H1 (cell line): ENCODE results near the gene PRKCH. TPM values are rescaled to one million over a fixed set of nuclear protein-coding genes. Genes with fewer than 3 reads are reported as not detected.

Experiments
- ASH2L ChIP-seq: fragments of 200-600, 300-600 bp; sonication (generic); IDR thresholded peaks from one replicate; pipeline ENCODE4 v1.7.1; 2017; ENCODE audit warnings: low read length
- BCL11A ChIP-seq, 2 experiments: IDR thresholded peaks; one replicate each; pipeline ENCODE4 v1.6.1; 2011; ENCODE audit warnings: low read depth in 2 of 2, low read length in 2 of 2, mild to moderate bottlenecking in 2 of 2
- CHD1 ChIP-seq: IDR thresholded peaks from 2 replicates; pipeline ENCODE4 v1.6.1; 2012; ENCODE audit warnings: low read depth, low read length, improper control_type of control experiment
- CHD7 ChIP-seq: fragments of 300-600 bp; sonication (generic); IDR thresholded peaks from 2 replicates; pipeline ENCODE4 v1.7.1; 2012; ENCODE audit warnings: low read length, moderate library complexity, mild to moderate bottlenecking, inconsistent platforms; ENCODE audit not compliant: insufficient replicate concordance
- FOSL1 ChIP-seq: IDR thresholded peaks from 2 replicates; pipeline ENCODE4 v1.6.1; 2011; ENCODE audit warnings: mild to moderate bottlenecking, low read depth, low read length, moderate library complexity; ENCODE audit not compliant: insufficient read depth
- NRF1 ChIP-seq: IDR thresholded peaks from 2 replicates; pipeline ENCODE4 v1.6.1; 2011; ENCODE audit warnings: mild to moderate bottlenecking, low read depth, low read length, improper control_type of control experiment
- RXRA ChIP-seq: IDR thresholded peaks from 2 replicates; pipeline ENCODE4 v1.6.1; 2011; ENCODE audit warnings: low read depth, mild to moderate bottlenecking, low read length, moderate library complexity; ENCODE audit not compliant: insufficient read depth
- SAP30 ChIP-seq: fragments of 300-600 bp; sonication (generic); IDR thresholded peaks from 2 replicates; pipeline ENCODE4 v1.7.1; 2012; ENCODE audit warnings: low read length, moderate library complexity, mild to moderate bottlenecking, inconsistent platforms; ENCODE audit not compliant: insufficient read depth, insufficient replicate concordance
- SIX5 ChIP-seq: IDR thresholded peaks from 2 replicates; pipeline ENCODE4 v1.6.1; 2011; ENCODE audit warnings: mild to moderate bottlenecking, low read depth, low read length
- SP1 ChIP-seq: IDR thresholded peaks from 2 replicates; pipeline ENCODE4 v1.6.1; 2011; ENCODE audit warnings: low read depth, low read length
- TAF1 ChIP-seq: IDR thresholded peaks from 2 replicates; pipeline ENCODE4 v1.6.1; 2011; ENCODE audit warnings: mild to moderate bottlenecking, low read depth, low read length
- polyA plus RNA-seq, 7 experiments: library from polyadenylated mRNA; depleted of rRNA in 3 of 7; stranded (reverse) in 5 of 7; unstranded in 2 of 7; fragments of >200 nt in 5 of 7; fragments of 200-250 nt in 2 of 7; gene quantifications; 1 replicate in 5 of 7; 2 replicates in 1 of 7; 4 replicates in 1 of 7; pipeline versions ENCODE4 v1.2.1 to v1.2.3, GENCODE V29; 2011 to 2013; ENCODE audit warnings: missing spikeins in 2 of 7, mixed read lengths in 2 of 7
- total RNA-seq: library from RNA; stranded (reverse); fragmentation: NEBNext Ultra II Directional; extraction: Animal tissue kit (Norgen Biotek cat#: 25700); gene quantifications from 2 replicates; pipeline ENCODE4 v1.2.1, GENCODE V29; 2021
- TF ChIP-seq, protein P1 (sequence below): IDR thresholded peaks from 2 replicates; pipeline ENCODE4 v1.6.1; 2011; ENCODE audit warnings: low read length, improper control_type of control experiment

PRKCH gene
- total and polyA plus RNA-seq, 2 of the 8 experiments (the other 6 are each of a cell fraction or from before 2014, with no cell fraction given): 6.4 to 7.0 TPM

- no peak for TF ChIP-seq CHD7
- no peak for TF ChIP-seq SP1
- no peak for TF ChIP-seq NRF1
- TF ChIP-seq, protein P1, sequence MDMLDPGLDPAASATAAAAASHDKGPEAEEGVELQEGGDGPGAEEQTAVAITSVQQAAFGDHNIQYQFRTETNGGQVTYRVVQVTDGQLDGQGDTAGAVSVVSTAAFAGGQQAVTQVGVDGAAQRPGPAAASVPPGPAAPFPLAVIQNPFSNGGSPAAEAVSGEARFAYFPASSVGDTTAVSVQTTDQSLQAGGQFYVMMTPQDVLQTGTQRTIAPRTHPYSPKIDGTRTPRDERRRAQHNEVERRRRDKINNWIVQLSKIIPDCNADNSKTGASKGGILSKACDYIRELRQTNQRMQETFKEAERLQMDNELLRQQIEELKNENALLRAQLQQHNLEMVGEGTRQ: no peak
- TF ChIP-seq RXRA: no peak
- TF ChIP-seq TAF1: no peak
- TF ChIP-seq BCL11A (IDR thresholded peaks at IDR 0.05; ENCODE audit: low read depth in 2 of 2, low read length in 2 of 2): no peak
- no peak for TF ChIP-seq CHD1
- no peak for TF ChIP-seq ASH2L
- no peak for TF ChIP-seq SIX5
- TF ChIP-seq FOSL1: no peak
- no peak for TF ChIP-seq SAP30
These were observed 130.1 kb downstream of the PRKCH start (continued) for GRCh38 chr14:61451491-61451890.
